ENCODE results near the gene PPM1H.
"Not testable (repeated sequence)": the region's sequence is repeated elsewhere in the genome, so short reads cannot be mapped to it uniquely, and the experiment has no call there.

PPM1H gene

DNA sequence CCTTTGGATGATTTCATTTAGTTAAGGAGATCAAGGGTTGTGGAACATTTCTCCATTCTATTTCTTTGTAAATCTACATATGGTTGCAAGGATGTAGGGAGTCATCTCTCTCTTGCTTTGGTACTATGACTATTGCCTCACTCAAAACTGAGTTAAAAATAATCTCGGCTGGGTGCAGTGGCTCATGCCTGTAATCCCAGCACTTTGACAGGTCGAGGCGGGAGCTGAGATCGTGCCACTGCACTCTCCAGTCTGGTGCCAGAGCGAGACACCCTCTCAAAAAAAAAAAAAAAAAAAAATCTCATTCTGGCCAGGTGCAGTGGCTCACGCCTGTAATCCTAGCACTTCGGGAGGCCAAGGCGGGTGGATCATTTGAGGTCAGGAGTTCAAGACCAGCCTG is 24.8 kb upstream of the PPM1H start:
- no peak for DNase-seq (ENCODE audit: low spot score)
- TF ChIP-seq, protein P1, sequence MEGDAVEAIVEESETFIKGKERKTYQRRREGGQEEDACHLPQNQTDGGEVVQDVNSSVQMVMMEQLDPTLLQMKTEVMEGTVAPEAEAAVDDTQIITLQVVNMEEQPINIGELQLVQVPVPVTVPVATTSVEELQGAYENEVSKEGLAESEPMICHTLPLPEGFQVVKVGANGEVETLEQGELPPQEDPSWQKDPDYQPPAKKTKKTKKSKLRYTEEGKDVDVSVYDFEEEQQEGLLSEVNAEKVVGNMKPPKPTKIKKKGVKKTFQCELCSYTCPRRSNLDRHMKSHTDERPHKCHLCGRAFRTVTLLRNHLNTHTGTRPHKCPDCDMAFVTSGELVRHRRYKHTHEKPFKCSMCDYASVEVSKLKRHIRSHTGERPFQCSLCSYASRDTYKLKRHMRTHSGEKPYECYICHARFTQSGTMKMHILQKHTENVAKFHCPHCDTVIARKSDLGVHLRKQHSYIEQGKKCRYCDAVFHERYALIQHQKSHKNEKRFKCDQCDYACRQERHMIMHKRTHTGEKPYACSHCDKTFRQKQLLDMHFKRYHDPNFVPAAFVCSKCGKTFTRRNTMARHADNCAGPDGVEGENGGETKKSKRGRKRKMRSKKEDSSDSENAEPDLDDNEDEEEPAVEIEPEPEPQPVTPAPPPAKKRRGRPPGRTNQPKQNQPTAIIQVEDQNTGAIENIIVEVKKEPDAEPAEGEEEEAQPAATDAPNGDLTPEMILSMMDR (IDR thresholded peaks at IDR 0.05; ENCODE audit: extremely low read depth, missing control alignments), result no peak

DNA sequence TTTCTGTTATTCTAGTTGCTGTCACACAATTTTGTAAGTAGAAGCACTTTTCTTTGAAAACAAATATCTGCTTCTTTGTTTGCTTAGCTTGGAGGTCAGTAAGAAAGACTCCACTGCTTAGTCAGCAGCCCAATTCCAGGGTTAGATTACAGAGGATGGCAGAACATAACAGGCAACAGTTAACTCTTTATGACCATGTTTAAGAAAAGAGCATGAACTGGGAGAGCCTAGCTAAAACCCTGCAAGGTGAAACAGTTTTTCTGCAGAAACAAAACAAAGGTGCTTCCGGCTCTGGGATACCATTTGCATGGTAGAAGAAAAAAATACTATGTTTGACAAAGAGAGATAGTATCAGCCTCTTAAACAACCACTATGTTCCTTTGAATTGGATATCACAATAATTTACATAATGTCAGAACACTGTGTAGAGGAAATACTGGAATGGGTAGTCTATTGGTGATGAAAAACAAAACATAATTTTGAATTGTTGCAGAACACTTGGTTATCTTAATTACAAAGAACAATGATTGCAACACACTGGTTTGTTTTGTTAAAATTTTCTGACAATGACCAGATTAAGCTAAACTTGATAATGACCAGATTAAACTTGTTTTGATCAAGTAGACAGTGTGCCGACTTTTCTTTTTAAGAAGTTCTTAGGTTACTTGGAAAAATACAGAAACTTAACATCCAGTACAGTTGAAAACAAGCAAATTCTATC is 22.4 kb upstream of the PPM1H start:
- TF ChIP-seq, protein P1 (IDR thresholded peaks at IDR 0.05; ENCODE audit: extremely low read depth, missing control alignments), result no peak

DNA sequence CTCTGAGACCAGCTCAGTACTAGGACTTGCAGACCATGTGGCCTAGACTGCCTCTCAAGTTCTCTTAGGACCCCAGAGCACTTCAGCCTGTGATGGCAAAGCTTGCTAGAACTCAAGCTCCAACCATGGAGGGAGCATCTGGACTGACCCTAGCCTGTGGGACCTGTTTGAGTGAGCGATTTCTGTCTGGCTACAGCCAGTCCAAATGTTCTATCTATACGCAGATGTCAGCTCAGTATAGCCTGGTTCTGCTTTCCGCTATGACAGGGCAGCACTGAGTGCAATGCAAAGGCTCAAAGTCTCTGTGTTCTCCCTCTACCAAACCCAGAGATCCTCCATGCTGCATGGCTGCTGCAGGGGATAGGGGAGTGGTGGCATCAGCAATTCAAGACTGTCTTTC is 20.7 kb upstream of the PPM1H start:
- DNase-seq (ENCODE audit: low spot score), result no peak

More for the DNA sequence above, 22.4 kb upstream of the PPM1H start:
- no peak for DNase-seq (ENCODE audit: low spot score)

DNA sequence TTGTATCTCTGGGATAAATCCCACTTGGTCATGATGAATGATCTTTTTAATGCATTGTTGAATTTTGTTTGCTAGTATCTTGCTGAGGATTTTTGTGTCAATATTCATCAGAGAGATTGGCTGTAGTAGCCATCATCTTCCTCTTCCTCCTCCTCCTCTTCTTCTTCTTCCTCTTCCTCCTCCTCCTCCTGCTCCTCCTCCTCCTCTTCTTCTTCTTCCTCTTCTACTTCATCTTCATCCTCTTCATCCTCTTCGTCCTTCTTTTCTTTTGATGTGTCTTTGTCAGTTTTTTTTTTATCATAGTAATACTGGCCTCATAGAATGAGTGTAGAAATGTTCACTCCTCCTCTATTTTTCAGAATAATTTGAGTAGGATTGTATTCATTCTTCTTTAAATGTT is 15.4 kb upstream of the PPM1H start:
- TF ChIP-seq, protein P1 (IDR thresholded peaks at IDR 0.05; ENCODE audit: extremely low read depth, missing control alignments), result no peak
- DNase-seq (ENCODE audit: low spot score), result no peak

More for the DNA sequence above, 20.7 kb upstream of the PPM1H start:
- TF ChIP-seq, protein P1 (IDR thresholded peaks at IDR 0.05; ENCODE audit: extremely low read depth, missing control alignments), result no peak

DNA sequence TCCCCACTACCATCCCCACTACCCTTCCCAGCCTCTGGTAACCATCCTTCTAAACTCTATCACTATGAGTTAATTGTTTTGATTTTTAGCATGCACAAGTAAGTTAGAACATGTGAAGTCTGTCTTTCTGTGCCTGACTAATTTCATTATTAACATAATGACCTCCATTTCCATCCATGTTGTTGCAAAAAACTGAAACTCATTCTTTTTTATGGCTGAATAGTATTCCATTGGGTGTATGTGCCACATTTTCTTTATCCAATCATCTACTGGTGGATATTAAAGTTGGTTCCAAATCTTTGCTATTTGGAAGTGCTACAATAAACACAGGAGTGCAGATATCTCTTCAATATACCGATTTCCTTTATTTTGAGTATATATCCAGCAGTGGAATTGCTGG is 13.2 kb upstream of the PPM1H start:
- no peak for DNase-seq (ENCODE audit: low spot score)
- TF ChIP-seq, protein P1 (IDR thresholded peaks at IDR 0.05; ENCODE audit: extremely low read depth, missing control alignments), result no peak

DNA sequence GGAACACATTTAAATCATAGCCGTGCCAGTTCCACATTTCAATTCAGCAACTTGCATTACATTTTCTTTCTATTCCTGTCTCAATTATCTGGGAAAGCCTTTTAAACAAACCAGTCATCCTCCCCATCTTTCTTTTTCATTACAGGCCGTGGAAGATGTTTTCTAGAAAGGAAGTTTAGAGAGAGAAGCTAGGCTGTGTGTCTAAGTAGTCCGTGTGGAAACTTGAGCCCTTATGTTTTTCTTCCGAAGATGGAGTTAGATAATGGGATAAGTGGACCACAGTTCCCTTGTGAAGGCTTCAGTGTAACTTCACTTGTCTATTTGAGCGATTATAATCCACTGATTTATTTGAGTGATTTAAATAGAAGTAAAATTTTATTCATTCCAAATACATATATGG is 12.4 kb upstream of the PPM1H start:
- no peak for DNase-seq (ENCODE audit: low spot score)
- TF ChIP-seq, protein P1 (IDR thresholded peaks at IDR 0.05; ENCODE audit: extremely low read depth, missing control alignments), result no peak

DNA sequence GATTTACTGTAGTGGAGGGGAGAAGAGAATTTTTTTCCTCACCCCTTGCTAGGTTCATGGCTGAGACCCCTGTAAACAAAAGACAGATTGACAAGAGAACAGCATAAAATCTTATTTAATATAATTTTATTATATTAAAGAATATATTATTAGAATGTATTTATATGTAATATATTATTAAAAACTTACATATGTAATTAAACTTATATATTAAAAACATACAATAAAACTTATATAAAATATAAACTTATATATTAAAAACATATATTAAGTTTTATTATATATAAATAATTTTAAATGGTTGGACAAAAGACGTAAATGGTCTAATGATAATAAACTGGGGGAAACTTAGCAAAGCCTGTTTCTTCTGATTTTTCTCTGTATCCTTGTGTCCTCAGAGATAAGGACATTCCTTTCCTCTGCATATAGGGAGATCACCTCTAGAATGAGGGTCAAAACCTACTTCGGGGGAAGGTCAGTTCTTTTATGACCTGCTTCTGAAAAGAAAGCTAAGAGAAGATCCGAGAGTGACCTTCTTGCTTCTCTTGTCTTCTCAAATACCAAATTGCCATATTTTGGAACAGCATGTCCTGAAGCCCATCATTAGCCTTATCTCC is 8.9 kb upstream of the PPM1H start:
- no peak for DNase-seq (ENCODE audit: low spot score)
- TF ChIP-seq, protein P1 (IDR thresholded peaks at IDR 0.05; ENCODE audit: extremely low read depth, missing control alignments), result no peak

DNA sequence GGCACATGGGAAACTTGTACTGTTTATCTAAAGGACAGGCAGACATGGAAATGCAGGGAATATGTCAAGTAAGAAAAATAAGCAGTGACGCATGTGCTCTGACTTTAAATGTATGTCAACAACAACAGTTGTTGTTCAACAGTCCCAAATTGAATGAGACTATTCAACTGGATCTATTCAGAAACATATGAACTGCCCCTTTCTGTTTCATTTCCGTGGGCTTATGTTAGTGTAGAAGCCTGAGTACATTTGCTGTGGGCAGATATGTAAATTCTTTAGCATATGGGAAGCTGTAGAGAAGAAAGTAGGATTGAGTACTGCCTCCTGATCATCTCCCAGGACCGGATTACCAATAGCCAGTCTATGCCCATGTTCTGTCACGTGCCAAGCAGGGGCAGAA is 7.4 kb upstream of the PPM1H start:
- not testable (repeated sequence) for DNase-seq (ENCODE audit: low spot score)

Measured in GM20000 (cell line).